Fibroblast of skin of scalp (primary cell): Measurements from ENCODE around the gene PADI3.
"Not testable (repeated sequence)": the region's sequence is repeated elsewhere in the genome, so short reads cannot be mapped to it uniquely, and the experiment has no call there.

Experiments used
- DNase-seq: peaks from one replicate; pipeline ENCODE4 v3.0.0-alpha.2; 2013

Gene PADI3

DNA sequence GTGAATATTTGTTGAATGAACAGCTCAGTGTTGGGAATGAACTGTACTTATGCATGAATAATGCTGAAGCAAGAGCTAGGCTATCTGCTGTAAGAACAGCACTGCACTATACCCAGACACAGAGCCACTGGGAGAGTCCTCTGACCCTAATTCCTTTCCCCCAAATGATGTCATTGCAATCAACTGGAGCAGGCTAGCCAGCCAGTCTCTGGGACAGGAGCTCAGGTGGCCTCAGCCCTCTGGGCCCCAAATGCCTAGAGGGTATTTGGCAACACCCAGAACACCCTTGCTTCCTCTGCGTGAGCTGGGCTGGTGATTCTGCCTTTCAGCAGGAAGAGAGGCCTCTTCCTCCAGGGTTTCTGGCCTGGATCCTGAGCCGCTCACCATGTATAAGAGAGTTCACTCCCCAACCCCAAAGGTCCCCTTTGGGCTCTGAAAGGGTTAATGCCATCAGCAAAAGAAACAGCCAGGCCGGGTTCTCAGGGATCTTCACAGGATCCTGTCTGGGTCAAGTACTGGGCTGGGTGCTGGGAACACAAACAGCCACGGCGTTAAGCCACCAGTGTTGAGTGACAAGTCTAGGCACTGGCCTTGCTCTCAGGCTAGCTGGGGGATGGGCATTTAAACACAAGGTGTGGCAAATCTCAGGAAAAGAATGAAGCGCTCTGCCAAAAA lies 55.4 kb downstream of the PADI3 start:
- no peak for DNase-seq

DNA sequence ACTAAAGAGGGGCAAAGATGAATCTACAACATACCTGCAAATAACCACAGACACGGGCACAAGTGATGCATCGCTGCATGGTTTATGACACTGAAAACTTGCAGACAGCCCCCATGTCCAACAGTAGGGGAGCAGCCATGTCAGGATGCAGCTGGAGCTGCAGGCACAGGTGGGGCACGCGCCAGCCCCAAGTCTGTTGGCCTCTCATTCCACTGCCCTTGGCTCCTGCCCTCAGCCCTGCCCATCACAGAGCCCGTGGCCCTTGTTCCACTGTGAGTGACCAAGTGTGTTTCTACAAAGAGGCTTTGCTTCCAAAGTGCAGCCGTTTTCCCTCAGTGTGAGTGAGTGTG lies 55.9 kb downstream of the PADI3 start:
- DNase-seq: no peak

DNA sequence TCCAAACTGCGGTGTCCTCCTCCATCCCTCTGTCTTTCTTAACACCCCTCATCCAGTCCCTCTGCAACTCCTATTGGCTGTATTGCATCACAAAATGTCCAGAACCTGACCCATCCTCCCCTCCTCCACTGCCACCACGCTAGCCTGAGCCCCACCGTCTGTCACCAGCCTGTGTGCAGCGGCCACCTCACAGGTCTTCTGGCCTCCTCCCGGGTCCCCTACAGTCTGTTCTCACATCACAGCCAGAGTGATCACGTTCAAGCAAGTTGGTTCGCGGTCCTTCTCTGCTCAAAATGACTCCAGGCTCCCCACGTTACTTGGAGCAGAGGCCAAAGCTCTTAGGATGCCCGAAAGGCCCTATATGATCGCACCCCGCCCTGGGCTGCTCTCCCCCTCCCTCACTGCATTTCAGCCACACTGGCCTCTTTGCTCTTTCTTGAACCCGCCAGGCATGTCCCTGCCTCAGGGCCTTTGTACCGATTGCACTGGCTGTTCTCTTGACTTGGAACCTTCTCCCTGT lies 56.7 kb downstream of the PADI3 start:
- no peak for DNase-seq

DNA sequence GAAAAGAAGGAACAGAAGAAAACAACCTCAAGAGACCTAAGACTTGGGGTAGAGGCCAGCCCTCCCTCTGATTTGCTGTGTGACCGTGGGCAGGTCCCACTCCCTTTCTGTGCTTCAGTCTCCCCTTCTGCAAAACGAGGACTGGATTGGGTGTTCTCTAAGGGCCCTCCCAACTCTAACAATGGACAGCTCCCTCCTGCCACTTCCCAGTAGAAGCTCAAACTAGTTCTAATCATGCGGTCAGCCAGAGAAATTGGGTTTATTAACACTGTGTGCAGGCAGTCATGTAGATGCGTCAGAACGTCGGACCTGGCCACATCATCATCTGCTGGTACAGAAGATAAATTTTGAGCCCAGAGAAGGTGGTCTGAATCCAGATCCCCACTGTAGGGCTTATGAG lies 57.5 kb downstream of the PADI3 start:
- no peak for DNase-seq

DNA sequence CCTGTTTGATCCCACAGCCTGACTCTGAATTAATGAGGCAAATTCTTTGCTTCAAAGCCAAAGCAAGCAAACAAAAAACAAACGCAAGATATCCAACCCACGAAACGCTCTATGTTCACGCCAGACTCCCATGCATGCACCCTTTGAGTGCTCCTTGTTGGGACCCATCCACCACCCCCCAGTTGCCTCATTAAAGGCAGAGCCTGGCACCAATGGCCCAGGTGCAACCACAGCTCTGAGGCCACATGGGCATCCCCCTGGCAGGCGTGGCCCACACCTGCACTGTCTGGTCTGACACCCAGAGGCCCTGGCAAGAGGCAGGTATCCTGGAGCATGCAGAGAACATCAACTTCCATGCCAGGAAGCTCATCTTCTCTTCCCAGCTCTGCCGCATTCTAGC lies 58.0 kb downstream of the PADI3 start:
- no peak for DNase-seq

DNA sequence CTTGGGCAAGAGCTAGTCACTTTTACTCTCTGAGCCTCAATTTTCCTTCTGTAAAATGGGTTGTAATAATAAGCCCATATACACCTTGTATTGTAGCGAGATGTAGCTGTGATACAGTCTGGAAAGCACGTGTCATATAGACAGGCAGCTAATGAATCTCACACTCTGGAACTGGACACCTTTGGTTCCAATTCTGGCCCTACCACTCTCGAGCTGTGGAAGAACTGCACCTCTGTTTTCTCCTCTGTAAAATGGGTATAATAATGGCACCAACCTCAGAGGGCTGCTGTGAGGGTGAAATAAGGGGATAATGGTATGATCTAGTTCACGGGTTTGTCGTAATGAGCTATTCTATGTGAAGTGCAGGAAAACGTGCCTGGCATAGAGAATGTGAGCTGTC lies 58.4 kb downstream of the PADI3 start:
- no peak for DNase-seq

DNA sequence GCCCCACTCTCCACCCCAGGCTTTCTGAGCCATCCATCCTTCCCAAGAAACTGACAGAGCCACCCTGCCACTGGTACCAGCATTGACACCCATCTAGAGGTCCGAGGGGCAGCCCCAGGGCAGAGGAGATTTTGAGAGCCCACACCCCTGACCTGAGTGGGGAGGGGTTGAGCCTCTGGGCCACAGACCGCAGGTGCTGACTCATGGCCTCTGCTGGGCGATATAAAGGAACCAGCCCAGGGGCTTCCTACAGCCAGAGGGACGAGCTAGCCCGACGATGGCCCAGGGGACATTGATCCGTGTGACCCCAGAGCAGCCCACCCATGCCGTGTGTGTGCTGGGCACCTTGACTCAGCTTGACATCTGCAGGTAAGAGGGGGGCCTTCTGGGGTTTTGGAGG lies 59.0 kb downstream of the PADI3 start, which contains the start of gene PADI4:
PADI4 (plus strand) TSS at position 252 of the 400 bp plus-strand sequence; CDS start at position 278, 26 bp downstream.
- DNase-seq: no peak

DNA sequence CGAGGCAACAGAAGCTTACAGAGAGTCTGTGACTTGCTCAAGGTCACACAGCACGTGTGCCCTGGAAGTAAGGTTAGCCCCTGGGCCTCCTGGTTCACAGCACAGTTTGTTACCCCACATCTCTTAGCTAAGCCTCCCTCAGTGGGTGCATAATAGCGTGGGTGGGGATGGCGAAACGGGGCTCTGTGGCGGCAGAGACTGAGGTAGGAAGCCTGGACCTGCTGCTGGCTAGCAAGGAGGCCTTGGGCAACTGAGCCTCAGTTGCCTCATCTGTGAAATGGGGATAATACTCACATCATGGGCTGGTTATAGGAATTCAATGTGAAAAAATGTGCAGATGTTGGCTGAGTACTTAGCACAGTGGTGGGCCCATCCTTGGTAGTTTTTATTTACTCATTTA lies 59.7 kb downstream of the PADI3 start:
- no peak for DNase-seq

DNA sequence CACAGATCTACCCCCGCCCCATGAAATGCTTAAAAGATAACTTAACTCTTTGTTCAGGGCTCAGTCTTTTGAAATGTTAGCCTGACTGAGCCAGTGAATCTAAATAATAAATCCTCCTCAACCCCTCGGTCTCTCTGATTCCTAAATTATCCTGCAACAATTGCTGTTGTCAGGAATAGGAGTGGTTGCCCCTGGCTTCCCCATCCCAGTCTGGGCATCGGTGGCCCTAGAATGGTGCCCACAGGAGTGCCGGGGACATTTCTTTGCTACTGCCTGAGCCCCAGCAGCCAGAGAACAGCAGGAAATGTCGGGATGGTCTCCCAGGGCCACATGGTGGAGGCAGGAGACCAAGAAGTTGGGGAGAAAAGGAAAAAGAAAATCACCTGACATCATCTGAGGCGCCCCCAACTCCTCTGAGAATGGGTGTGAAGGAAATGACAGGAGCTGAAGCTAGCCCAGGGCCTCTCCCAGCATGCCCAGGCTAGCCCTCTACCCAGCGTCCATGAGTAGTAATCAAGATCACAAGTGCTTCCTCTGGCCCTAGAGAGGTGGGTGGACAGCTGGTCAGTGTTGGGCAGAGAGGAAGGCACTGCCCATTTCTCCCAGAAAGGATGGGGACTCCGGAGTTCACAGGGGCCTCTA lies 60.6 kb downstream of the PADI3 start:
- DNase-seq: no peak

DNA sequence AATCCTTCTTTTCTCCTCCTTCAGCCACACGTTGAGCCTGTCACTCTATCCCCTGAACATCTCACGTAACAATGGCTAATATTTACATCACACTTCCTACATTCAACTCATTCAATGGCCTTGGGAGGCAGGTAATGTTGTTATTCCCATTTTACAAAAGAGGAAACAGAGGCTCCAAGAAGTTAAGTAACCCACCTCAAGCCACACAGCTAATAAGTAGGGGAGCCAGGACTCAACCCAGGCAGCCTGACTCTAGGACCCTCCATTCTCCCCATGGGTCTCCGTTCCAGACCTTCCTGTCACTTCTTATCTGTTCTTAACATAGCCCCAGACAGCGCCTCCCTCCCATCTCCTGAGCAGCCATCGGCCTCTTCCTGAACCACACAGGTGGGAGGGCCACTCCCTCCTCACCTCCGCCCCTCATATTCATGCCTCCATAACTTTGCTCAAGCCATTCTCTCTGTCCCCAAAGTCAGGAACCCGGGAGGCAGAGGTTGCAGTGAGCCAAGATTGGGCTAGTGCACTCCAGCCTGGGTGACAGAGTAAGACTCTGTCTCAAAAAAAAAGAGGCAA lies 61.3 kb downstream of the PADI3 start:
- no peak for DNase-seq

DNA sequence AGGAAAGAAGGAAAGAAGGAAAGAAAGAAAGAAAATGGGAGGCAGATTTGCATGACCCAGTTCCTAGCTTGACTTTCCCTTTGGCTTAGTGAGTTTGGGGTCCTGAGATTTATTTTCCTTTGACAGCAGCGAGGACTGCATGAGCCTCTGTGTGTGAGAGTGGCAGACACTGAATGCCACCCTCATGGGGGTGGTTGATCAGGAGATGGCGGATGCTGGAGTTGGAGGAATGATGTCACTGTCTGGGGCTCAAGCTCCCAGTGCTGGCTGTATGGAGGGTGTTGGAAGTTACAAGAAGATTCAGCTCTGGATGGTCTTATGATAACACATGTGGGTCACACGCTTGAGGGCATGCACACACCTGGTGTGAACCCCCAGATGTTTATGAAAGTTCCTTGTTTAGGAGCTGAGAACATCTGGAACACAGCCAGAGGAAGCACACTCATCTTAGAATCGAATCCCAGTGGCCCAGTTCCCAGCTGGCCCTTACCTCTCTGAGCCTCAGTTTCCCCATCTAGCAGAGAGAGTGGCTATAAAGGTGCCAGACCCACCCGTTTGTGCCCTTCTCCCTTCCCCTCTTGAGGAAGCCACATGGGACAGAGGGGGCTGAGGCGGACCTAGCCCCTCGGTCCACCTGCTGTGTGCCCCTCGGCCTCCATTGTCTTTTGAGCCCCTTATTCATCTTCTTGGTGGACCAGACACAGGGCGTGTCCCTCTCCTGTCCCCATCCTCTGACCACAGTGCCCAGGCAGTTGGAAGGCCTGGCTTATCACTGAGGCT lies 64.8 kb downstream of the PADI3 start:
- DNase-seq: no peak

DNA sequence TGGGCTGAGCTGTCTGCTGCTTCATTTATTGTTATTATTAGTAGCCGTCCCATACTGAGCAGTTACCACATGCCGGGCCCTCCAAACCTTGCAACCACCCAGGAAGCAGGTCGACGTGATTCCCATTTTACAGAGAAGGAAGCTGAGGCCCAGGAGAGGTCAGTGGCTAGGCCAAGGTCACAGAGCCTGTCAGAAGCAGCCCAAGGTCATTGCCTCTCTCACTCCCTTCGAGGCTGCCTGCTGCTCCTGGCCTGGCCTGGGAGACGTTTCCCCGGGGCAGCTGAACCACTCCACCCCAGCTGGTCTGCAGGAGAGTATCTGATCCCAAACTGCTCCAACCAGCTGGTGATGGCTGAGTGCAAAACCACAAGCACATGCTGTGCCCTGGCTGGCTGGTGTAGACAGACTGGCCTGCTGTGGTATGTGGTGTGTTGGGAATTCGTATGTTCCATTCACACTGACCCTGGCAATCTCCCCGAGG lies 65.6 kb downstream of the PADI3 start:
- DNase-seq: peak; percentile 7

DNA sequence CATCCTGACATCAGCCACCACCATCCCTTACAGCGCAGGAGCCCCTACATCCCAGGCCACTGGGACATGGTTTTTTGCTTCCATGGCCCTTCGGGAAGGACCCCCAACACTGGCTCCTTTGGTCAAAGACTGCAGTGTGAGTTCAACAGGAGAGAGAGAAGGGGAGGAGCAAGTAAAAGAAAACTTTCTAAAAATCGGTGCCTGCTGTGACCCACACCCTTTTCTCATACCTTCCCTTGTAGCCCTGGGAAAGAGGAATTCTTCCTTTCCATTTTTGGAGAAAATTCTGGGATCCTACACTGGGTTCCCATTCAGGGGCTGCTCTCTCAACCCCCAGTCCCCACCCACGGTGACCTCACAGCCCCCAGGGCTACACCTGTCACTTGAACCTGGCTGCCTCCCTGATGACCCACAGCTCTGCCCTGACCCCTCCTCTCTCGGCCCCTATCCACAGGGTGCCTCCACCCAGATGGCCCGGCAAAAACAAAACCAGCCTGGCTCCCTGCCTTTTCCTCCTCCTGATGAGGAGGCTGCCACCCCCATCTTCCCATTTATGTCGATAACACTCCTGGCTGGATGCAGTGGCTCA lies 66.7 kb downstream of the PADI3 start:
- no peak for DNase-seq

DNA sequence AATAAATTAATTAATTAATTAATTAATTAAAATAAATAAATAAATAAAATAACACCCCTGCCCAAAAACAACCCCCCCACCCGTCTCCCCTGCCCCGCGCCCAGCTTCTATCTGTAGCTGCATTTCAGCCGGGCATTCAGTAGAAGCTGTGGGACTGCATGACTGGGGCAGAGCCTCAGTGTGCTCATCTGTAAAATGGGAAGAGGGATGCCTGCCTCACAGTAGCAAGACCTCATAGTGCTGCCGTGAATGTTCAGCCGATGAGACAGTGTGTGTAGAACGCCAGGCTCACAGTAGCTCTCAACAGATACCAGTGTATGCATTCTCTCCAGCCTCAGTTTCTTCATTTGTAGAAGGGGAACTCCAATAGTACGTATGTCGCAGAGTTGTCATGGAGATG lies 67.8 kb downstream of the PADI3 start:
- DNase-seq: no peak

DNA sequence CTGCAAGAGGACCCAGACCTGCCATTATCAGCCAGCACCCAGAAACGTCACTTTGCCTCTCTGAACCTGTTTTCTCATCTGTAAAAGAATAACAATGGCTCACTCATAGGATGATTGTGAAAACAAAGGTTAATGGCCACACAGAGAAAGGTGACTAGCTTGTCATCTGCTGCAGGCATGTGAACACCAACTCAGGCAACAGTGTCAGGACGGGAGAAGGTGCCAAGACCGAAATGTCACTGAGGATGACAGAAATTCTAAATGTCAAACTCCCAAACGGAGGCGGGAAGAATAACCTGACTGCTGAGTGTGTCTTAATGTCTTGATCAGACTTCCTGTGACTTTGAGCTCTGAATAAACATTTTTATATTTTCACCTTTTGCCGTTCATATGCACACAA lies 69.4 kb downstream of the PADI3 start:
- DNase-seq: no peak

DNA sequence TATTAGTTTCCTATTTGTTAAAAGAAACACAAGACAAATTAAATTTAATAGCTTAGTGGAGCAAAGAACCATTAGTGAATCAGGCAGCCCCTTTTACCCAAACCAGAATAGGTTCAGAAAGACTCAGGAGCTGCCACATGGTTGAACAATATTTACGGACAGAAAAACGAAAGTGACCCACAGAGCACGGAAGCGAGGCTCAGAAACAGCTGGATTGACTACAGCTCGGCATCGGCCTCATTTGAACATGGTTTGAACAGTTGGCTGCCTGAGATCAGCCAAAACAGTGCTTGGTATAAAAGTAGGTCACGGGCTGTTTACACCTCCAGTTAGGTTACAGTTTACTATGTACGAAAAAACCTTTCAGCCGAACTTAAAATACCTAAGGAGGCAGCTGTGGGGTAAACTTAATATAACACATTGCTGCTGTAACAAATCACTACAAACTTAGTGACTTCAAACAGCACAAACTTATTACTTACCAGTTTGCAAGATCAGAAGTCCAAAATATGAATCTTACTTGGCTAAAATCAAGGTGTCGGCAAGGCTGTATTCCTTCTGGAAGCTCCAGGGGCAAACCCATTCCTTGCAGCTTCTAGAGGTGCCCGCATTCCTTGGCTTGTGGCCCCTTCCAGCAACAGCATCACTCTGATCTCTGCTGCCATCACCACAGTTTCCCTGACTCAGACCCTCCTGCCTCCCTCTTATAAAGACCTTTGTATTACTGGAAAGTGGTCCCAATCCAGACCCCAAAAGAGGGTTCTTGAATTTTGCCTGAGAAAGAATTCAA lies 70.9 kb downstream of the PADI3 start:
- DNase-seq: no peak

DNA sequence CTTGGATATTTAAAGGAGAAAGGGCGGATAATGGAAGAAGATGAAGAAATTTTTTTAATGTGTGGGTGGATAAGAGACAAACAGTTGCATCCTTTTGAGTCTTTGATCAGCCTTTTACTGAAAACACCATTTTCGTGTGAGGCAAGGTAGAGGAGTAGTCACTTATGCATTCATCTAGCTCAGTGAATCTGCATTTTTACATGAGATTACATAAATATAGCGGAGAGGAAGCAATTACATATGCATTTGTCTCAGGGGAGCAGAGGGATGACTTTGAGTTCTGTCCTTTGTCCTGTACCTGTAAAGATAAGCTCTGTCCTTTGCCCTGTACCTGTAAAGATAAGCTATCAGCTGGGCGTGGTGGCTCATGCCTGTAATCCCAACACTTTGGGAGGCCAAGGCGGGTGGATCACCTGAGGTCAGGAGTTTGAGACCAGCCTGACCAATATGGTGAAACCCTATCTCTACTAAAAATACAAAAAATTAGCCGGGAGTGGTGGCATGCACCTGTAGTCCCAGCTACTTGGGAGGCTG lies 73.0 kb downstream of the PADI3 start:
- DNase-seq: not testable (repeated sequence)

DNA sequence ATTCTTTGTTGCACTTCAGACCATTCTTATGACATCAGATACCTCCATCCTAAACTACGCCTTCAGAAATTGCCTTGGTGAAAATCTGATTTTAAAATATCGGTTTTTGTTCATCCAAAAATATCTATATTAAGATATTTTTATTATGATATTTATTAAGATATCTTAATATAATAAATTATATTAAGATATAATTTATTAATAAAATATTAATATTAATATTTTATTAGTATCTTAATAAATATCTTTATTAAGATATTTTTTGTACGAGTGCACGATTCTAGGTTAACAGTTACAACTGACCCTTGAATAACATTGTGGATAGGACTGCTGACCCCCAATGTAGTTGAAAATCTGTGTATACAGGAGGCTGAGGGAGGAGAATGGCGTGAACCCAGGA lies 80.0 kb downstream of the PADI3 start:
- DNase-seq: no peak

DNA sequence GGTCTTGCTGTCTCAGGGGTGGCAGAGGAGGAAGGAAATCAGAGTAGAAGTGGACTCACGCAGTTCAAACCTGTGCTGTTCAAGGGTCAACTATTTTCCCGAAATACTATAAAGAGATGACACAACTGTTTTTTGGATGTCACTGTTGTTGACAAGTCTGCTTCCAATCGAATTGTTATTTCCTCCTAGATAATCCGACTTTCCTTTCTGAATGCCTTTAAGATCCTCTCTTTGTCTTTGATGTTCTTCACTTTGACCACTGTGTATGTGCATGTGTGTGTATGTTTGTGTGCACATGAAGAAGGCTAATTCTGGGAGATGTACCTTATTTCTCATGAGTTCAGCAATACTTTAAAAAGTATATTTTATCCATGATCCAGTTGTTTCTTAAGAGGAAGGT lies 80.7 kb downstream of the PADI3 start:
- no peak for DNase-seq

DNA sequence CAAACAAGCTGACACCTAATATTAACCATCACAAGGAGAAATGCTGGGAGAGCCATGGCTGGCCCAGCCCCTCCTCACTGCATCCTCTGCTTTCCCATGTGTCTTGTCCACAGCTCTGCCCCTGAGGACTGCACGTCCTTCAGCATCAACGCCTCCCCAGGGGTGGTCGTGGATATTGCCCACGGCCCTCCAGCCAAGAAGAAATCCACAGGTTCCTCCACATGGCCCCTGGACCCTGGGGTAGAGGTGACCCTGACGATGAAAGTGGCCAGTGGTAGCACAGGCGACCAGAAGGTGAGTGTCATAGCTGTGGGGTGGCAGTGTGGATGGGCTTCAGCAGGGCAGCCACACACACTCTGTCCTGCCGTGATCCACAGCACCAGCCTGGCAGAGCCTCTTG lies 82.0 kb downstream of the PADI3 start:
- no peak for DNase-seq

DNA sequence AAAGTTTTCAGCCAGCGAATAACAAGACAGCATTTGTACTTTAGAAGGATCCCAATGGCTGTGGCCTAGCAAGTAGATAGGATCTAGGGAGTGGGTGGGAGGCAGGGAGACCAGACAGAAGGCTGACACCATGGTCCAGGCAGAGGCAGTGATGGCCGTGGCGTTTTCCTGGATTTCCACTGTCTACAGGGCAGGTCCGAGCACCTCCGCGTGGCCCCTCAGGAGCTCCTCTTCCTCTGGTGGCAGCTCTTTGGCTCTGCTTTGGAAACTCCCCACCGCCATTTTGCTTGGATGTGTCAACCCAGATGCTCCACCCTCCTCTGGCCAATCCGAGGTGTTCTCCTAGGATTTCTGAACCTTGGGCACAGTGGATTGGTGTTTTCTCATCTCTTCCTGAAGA lies 84.2 kb downstream of the PADI3 start:
- DNase-seq: no peak
